ENCODE measurements around the gene CACNA1C. TPM values are rescaled to one million over a fixed set of nuclear protein-coding genes. Genes with fewer than 3 reads are reported as not detected.
A peak's percentile ranks its signal among the peaks of the same experiment; 100 is the strongest.

The CACNA1C gene
- total RNA-seq, 3 donors from 2014 or later, result 2.6 to 11.8 (median 9.5) TPM

DNA sequence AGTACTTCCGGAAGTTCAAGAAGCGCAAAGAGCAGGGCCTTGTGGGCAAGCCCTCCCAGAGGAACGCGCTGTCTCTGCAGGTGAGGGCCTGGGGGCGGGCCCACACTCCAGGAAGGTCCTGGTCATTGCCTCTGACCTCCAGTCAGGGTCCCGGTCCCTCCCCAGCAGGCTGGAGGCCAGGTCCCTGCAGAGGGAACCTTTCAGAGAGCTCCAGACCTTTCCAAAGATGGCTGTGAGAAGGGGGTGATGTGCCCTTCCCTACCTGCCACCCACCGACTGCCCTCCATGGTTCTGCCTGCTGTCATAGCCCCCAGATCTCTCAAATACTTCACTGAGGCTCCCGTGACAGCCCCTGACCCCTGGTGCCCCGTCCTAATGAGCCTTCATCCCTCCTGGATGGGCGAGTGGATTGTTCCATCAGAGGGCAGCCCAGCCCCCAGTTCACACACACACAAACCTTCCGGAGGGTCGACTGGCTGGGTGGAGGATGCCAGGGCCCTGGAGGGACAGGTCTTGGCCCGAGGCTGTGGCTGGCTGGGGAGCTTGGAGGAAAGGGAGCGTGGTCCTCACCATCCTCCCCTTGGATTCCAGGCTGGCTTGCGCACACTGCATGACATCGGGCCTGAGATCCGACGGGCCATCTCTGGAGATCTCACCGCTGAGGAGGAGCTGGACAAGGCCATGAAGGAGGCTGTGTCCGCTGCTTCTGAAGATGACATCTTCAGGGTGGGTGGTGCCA lies 624.5 kb downstream of the CACNA1C start:
- intact Hi-C loops (cut with DNase I; ENCODE audit: low total_unique reads), result no loop called here
- Histone ChIP-seq H3K27ac (no peak overlapping the region), H3K9me3 (no peaks in the 10 kb centered on the region), H3K36me3 (no peaks in the 10 kb centered on the region), H3K27me3 (no peaks in the 10 kb centered on the region), H3K4me1 (no peaks in the 10 kb centered on the region), H3K4me3 (no peak overlapping the region)
- peak in 1 of 2 donors; percentile 39 for DNase-seq (ENCODE audit: low spot score in 2 of 2)
- TF ChIP-seq POLR2A (IDR thresholded peaks at IDR 0.05), result no peak

DNA sequence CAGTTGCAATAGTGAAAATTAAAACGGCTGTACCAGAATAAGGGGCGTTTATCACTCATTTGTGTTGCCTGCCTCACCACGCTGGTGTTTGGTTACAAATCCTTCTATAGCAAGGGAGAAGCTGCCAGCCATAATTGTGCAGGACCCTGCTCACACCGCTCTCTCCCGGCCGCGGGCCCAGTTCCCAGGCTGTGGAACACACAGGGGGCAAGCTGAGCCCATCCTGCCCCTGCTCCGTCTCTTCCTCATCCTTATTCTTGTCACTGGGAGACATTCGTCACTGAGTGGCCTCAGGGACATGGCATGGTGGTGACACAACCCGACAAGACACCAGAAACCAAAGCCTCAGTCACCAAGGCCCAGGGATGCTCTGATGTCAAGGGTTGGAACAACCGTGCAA lies 625.6 kb downstream of the CACNA1C start:
- Histone ChIP-seq H3K4me1 (no peaks in the 10 kb centered on the region), H3K36me3 (no peaks in the 10 kb centered on the region), H3K27ac (no peak overlapping the region), H3K27me3 (no peaks in the 10 kb centered on the region), H3K4me3 (no peak overlapping the region), H3K9me3 (no peaks in the 10 kb centered on the region)
- intact Hi-C loops (cut with DNase I; ENCODE audit: low total_unique reads), result no loop called here
- TF ChIP-seq POLR2AphosphoS5 (IDR thresholded peaks at IDR 0.05) (no peak), CTCF (IDR thresholded peaks at IDR 0.05) (no peak), POLR2A (IDR thresholded peaks at IDR 0.05) (no peak)
- peak in 1 of 2 donors; percentile 22 for DNase-seq (ENCODE audit: low spot score in 2 of 2)

DNA sequence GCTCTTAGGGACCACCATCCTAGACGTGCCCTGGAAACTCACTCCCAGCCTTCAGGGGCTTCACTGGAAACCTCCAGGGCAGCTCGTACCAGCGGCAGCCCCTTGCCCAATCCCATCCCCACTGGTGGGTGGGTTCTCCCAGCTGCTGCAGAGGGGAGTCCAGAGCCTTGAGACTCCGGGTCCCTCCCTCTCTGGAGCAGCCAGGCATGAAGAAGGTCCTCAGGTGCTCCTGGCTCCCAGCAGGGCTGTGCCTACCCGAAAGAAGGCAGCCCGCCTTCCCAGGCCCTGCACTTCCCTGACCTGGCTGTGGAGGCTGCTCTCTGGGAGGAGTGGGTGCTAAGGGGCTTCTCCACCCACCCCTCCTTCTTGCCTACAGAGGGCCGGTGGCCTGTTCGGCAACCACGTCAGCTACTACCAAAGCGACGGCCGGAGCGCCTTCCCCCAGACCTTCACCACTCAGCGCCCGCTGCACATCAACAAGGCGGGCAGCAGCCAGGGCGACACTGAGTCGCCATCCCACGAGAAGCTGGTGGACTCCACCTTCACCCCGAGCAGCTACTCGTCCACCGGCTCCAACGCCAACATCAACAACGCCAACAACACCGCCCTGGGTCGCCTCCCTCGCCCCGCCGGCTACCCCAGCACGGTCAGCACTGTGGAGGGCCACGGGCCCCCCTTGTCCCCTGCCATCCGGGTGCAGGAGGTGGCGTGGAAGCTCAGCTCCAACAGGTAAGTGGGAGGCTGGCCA lies 626.5 kb downstream of the CACNA1C start:
- peak in 1 of 2 donors; percentile 24 for DNase-seq (ENCODE audit: low spot score in 2 of 2)
- intact Hi-C loops (cut with DNase I; ENCODE audit: low total_unique reads), result loop anchor here (1.0 kb wide), 1 partner anchor 19 kb away; no protein-coding TSS in a partner anchor

GRCh38 chr12:2679816-2680675 lies 627.3 kb downstream of the CACNA1C start:
- Histone ChIP-seq H3K4me3 (no peak overlapping the region), H3K27ac (no peak overlapping the region), H3K4me1 (no peaks in the 10 kb centered on the region), H3K27me3 (no peaks in the 10 kb centered on the region), H3K36me3 (no peaks in the 10 kb centered on the region), H3K9me3 (no peaks in the 10 kb centered on the region)
- intact Hi-C loops (cut with DNase I; ENCODE audit: low total_unique reads), result loop anchor here (1.0 kb wide), 1 partner anchor 20 kb away; no protein-coding TSS in a partner anchor
- peak in 1 of 2 donors; percentile 49 for DNase-seq (ENCODE audit: low spot score in 2 of 2)
- TF ChIP-seq POLR2AphosphoS5 (IDR thresholded peaks at IDR 0.05), result no peak
- no peak for TF ChIP-seq POLR2A (IDR thresholded peaks at IDR 0.05)
- TF ChIP-seq CTCF (IDR thresholded peaks at IDR 0.05), result no peak

More for the DNA sequence above, 626.5 kb downstream of the CACNA1C start:
- no peaks in the 10 kb centered on the region for H3K4me1 ChIP-seq
- no peak overlapping the region for H3K4me3 ChIP-seq
- no peaks in the 10 kb centered on the region for H3K27me3 ChIP-seq
- no peaks in the 10 kb centered on the region for H3K9me3 ChIP-seq
- no peaks in the 10 kb centered on the region for H3K36me3 ChIP-seq
- no peak for TF ChIP-seq POLR2AphosphoS5 (IDR thresholded peaks at IDR 0.05)
- no peak for TF ChIP-seq POLR2A (IDR thresholded peaks at IDR 0.05)
- TF ChIP-seq CTCF (IDR thresholded peaks at IDR 0.05), result no peak
- H3K27ac ChIP-seq, result no peak overlapping the region

DNA sequence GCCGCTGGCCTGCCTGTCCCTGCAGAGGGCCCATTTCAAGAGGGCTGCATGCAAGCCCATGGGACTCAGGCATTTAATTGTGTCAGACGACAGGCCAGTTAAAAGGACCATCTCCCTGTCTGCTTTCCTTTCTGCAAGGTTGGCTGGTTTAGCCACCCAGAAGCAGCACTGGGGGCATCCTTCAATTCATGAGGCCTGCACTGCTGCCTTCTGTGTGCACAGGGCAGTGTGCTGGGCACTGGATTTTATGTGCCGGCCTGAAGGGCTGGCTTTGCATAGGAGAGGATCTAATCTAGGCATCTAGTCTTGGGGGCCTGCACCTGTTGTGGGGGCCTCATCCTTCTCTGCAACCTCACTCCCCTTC lies 627.9 kb downstream of the CACNA1C start:
- TF ChIP-seq POLR2AphosphoS5 (IDR thresholded peaks at IDR 0.05) (no peak), CTCF (IDR thresholded peaks at IDR 0.05) (no peak), POLR2A (IDR thresholded peaks at IDR 0.05) (no peak)
- no peak overlapping the region for H3K27ac ChIP-seq
- no peaks in the 10 kb centered on the region for H3K4me1 ChIP-seq
- H3K27me3 ChIP-seq, result no peaks in the 10 kb centered on the region
- H3K9me3 ChIP-seq, result no peaks in the 10 kb centered on the region
- no peaks in the 10 kb centered on the region for H3K36me3 ChIP-seq
- no peak for DNase-seq (ENCODE audit: low spot score in 2 of 2)
- H3K4me3 ChIP-seq, result no peak overlapping the region
- intact Hi-C loops (cut with DNase I; ENCODE audit: low total_unique reads), result no loop called here
